GM23338 (cell line): ENCODE data around the gene DNAJC7.

Source experiments
- CREB1 ChIP-seq: fragments of 250-450 bp; sonication (Bioruptor Pico); IDR thresholded peaks from 2 replicates; pipeline ENCODE4 v1.5.0; 2020; ENCODE audit warnings: low read depth, mild to moderate bottlenecking, moderate library complexity
- EZH2 ChIP-seq: fragments of 200-600 bp; sonication (generic); IDR thresholded peaks from one replicate; pipeline ENCODE4 v1.8.0; 2017; ENCODE audit warnings: antibody characterized with exemption, mild to moderate bottlenecking, low read depth; ENCODE audit not compliant: unreplicated experiment
- EZH2phosphoT487 ChIP-seq: fragments of 200-600 bp; sonication (generic); IDR thresholded peaks from one replicate; pipeline ENCODE4 v1.8.1; 2018; ENCODE audit warnings: antibody characterized with exemption; ENCODE audit not compliant: unreplicated experiment
- JUNB ChIP-seq: IDR thresholded peaks from one replicate; pipeline ENCODE4 v1.6.1; 2016; ENCODE audit warnings: antibody characterized with exemption; ENCODE audit not compliant: unreplicated experiment
- NANOG ChIP-seq: IDR thresholded peaks from 2 replicates; pipeline ENCODE4 v1.6.1; 2016; ENCODE audit warnings: antibody characterized with exemption, borderline replicate concordance
- POLR2AphosphoS5 ChIP-seq: IDR thresholded peaks from 2 replicates; pipeline ENCODE4 v1.6.1; 2016; ENCODE audit warnings: antibody characterized with exemption, low read depth
- ZNF114 ChIP-seq: fragments of 250-450 bp; sonication (Bioruptor Pico); IDR thresholded peaks from 2 replicates; pipeline ENCODE4 v1.5.0; 2020; ENCODE audit warnings: mild to moderate bottlenecking, moderate library complexity
- TF ChIP-seq, protein P1 (sequence below), 2 experiments: fragments of 200-600 bp in 1 of 2; sonication (generic) in 1 of 2; conservative IDR thresholded peaks; 2 replicates each; pipeline versions ENCODE4 v1.5.1 to v1.6.1; 2016 to 2017; ENCODE audit warnings: antibody characterized with exemption in 2 of 2, low read depth in 2 of 2, mild to moderate bottlenecking in 2 of 2, moderate library complexity in 1 of 2
- TF ChIP-seq, protein P2 (sequence below): IDR thresholded peaks from one replicate; pipeline ENCODE4 v1.6.1; 2018; ENCODE audit warnings: antibody characterized with exemption; ENCODE audit not compliant: unreplicated experiment

DNA sequence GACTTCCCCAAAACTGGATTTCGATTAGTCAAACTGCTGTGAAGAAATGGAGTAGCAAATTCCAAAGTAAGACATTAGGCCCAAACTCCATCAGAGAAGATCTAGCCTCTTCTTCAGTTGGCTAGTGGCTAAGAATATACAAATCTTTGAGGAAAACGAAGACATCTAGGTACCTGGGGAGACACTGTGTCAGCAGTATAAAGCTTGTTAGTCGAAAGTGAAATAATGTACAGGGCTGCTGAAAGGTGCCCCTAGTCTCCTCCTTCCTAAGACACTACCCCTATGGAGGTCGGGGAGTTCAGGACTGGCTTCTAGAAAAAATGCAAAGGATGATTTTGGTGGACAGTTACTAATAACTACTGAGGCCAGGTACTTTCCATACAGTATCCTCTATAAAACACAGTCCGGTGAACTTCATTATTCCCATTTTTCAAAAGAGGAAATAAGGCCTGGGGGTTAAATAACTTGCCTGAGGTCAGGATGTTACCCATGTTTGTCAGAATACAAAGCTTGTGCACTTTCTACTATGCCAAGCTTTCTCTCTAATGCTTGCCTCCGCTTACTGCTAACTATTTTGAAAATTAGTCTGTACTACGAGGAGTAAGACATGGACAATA, 15.0 kb downstream of the DNAJC7 start:
- TF ChIP-seq, protein P1, sequence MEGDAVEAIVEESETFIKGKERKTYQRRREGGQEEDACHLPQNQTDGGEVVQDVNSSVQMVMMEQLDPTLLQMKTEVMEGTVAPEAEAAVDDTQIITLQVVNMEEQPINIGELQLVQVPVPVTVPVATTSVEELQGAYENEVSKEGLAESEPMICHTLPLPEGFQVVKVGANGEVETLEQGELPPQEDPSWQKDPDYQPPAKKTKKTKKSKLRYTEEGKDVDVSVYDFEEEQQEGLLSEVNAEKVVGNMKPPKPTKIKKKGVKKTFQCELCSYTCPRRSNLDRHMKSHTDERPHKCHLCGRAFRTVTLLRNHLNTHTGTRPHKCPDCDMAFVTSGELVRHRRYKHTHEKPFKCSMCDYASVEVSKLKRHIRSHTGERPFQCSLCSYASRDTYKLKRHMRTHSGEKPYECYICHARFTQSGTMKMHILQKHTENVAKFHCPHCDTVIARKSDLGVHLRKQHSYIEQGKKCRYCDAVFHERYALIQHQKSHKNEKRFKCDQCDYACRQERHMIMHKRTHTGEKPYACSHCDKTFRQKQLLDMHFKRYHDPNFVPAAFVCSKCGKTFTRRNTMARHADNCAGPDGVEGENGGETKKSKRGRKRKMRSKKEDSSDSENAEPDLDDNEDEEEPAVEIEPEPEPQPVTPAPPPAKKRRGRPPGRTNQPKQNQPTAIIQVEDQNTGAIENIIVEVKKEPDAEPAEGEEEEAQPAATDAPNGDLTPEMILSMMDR (conservative IDR thresholded peaks at IDR 0.05; ENCODE audit: low read depth in 2 of 2), result no peak
- no peak for TF ChIP-seq EZH2
- TF ChIP-seq POLR2AphosphoS5, result no peak
- no peak for TF ChIP-seq ZNF114 (CRISPR knock-in tag)
- no peak for TF ChIP-seq EZH2phosphoT487
- TF ChIP-seq CREB1, result no peak
- TF ChIP-seq, protein P2, sequence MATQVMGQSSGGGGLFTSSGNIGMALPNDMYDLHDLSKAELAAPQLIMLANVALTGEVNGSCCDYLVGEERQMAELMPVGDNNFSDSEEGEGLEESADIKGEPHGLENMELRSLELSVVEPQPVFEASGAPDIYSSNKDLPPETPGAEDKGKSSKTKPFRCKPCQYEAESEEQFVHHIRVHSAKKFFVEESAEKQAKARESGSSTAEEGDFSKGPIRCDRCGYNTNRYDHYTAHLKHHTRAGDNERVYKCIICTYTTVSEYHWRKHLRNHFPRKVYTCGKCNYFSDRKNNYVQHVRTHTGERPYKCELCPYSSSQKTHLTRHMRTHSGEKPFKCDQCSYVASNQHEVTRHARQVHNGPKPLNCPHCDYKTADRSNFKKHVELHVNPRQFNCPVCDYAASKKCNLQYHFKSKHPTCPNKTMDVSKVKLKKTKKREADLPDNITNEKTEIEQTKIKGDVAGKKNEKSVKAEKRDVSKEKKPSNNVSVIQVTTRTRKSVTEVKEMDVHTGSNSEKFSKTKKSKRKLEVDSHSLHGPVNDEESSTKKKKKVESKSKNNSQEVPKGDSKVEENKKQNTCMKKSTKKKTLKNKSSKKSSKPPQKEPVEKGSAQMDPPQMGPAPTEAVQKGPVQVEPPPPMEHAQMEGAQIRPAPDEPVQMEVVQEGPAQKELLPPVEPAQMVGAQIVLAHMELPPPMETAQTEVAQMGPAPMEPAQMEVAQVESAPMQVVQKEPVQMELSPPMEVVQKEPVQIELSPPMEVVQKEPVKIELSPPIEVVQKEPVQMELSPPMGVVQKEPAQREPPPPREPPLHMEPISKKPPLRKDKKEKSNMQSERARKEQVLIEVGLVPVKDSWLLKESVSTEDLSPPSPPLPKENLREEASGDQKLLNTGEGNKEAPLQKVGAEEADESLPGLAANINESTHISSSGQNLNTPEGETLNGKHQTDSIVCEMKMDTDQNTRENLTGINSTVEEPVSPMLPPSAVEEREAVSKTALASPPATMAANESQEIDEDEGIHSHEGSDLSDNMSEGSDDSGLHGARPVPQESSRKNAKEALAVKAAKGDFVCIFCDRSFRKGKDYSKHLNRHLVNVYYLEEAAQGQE, result no peak
- no peak for TF ChIP-seq JUNB
- TF ChIP-seq NANOG, result no peak
